Liver (tissue), 9 donors: ENCODE results near the gene CYLD. TPM values are rescaled to one million over a fixed set of nuclear protein-coding genes. Genes with fewer than 3 reads are reported as not detected.

Experiments
- DNase-seq: peaks from one replicate; pipeline ENCODE4 v3.0.0-alpha.2; 2017; ENCODE audit warnings: low spot score
- H3K27ac ChIP-seq, 2 donors: one replicate each; pipeline ENCODE4 v1.7.0; 2013; ENCODE audit warnings: inconsistent platforms in 2 of 2, low read length in 2 of 2, control low read depth in 1 of 2, low read depth in 1 of 2, mild to moderate bottlenecking in 1 of 2
- H3K27me3 ChIP-seq, 4 donors: one replicate each; pipeline versions ENCODE4 v1.6.1 to v1.7.0; 2013; ENCODE audit warnings: low read length in 3 of 4, inconsistent platforms in 1 of 4, mild to moderate bottlenecking in 1 of 4, moderate library complexity in 1 of 4; ENCODE audit not compliant: control insufficient read depth in 4 of 4, insufficient read depth in 4 of 4
- H3K36me3 ChIP-seq, 4 donors: one replicate each; pipeline versions ENCODE4 v1.6.1 to v1.7.0; 2013; ENCODE audit warnings: low read length in 3 of 4, mild to moderate bottlenecking in 3 of 4, low read depth in 1 of 4, moderate library complexity in 1 of 4; ENCODE audit not compliant: control insufficient read depth in 4 of 4, insufficient read depth in 3 of 4
- H3K4me1 ChIP-seq, 4 donors: one replicate each; pipeline versions ENCODE4 v1.6.1 to v1.7.0; 2013; ENCODE audit warnings: low read length in 3 of 4, mild to moderate bottlenecking in 3 of 4, moderate library complexity in 1 of 4; ENCODE audit not compliant: control insufficient read depth in 4 of 4, insufficient read depth in 4 of 4
- H3K4me3 ChIP-seq, 3 donors: one replicate each; pipeline versions ENCODE4 v1.6.1 to v1.7.0; 2013; ENCODE audit warnings: low read length in 3 of 3, control low read depth in 1 of 3, low read depth in 1 of 3, mild to moderate bottlenecking in 1 of 3
- H3K9ac ChIP-seq, 2 donors: one replicate each; pipeline ENCODE4 v1.7.0; 2013; ENCODE audit warnings: low read length in 2 of 2, mild to moderate bottlenecking in 2 of 2, moderate library complexity in 2 of 2, control low read depth in 1 of 2, low read depth in 1 of 2
- H3K9me3 ChIP-seq, 4 donors: one replicate each; pipeline versions ENCODE4 v1.6.1 to v1.7.0; 2013; ENCODE audit warnings: low read length in 3 of 4; ENCODE audit not compliant: control insufficient read depth in 4 of 4
- EGR1 ChIP-seq, 2 donors: IDR thresholded peaks; 2 replicates each; pipeline ENCODE4 v1.6.1; 2016 to 2018; ENCODE audit warnings: antibody characterized with exemption in 2 of 2, low read depth in 2 of 2
- FOXA1 ChIP-seq: IDR thresholded peaks from 2 replicates; pipeline ENCODE4 v1.6.1; 2016; ENCODE audit warnings: antibody characterized with exemption
- HNF4A ChIP-seq, 2 donors: conservative IDR thresholded peaks; 2 replicates each; pipeline ENCODE4 v1.6.1; 2016; ENCODE audit warnings: antibody characterized with exemption in 2 of 2, mild to moderate bottlenecking in 2 of 2
- HNF4G ChIP-seq: IDR thresholded peaks from 2 replicates; pipeline ENCODE4 v1.6.1; 2016; ENCODE audit warnings: antibody characterized with exemption
- JUND ChIP-seq, 2 donors: IDR thresholded peaks; 2 replicates each; pipeline ENCODE4 v1.6.1; 2016; ENCODE audit warnings: antibody characterized with exemption in 2 of 2
- NR2F2 ChIP-seq: IDR thresholded peaks from 2 replicates; pipeline ENCODE4 v1.6.1; 2016; ENCODE audit warnings: antibody characterized with exemption
- RAD21 ChIP-seq, 2 donors: IDR thresholded peaks; 2 replicates each; pipeline ENCODE4 v1.6.1; 2016; ENCODE audit warnings: antibody characterized with exemption in 2 of 2, mild to moderate bottlenecking in 2 of 2
- RXRA ChIP-seq, 2 donors: IDR thresholded peaks; 2 replicates each; pipeline ENCODE4 v1.6.1; 2017 to 2018; ENCODE audit warnings: antibody characterized with exemption in 2 of 2, mild to moderate bottlenecking in 1 of 2
- SP1 ChIP-seq: IDR thresholded peaks from 2 replicates; pipeline ENCODE4 v1.6.1; 2018; ENCODE audit warnings: antibody characterized with exemption, mild to moderate bottlenecking
- YY1 ChIP-seq: IDR thresholded peaks from 2 replicates; pipeline ENCODE4 v1.6.1; 2016; ENCODE audit warnings: antibody characterized with exemption, mild to moderate bottlenecking
- WGBS: extraction: QIAGEN DNeasy Blood & Tissue Kit; methylation state at CpG from one replicate; pipeline ENCODE4 v1.1.7; 2013; 5-methylcytosine and 5-hydroxymethylcytosine counted together
- polyA plus RNA-seq, 2 donors: library from polyadenylated mRNA; stranded (reverse) in 1 of 2; unstranded in 1 of 2; fragments of 200-250 nt in 1 of 2; fragments of >200 nt in 1 of 2; fragmentation: Nextera tagmentation in 1 of 2; extraction: Ambion mirVana in 1 of 2; gene quantifications; one replicate each; pipeline versions ENCODE4 v1.2.1 to v1.2.3, GENCODE V29; 2013 to 2015
- total RNA-seq, 2 donors: library from RNA; depleted of rRNA; stranded (reverse); fragments of >200 nt; gene quantifications; one replicate each; pipeline ENCODE4 v1.2.3, GENCODE V29; 2014
- TF ChIP-seq, protein P1 (sequence below): IDR thresholded peaks from 2 replicates; pipeline ENCODE4 v1.6.1; 2016; ENCODE audit warnings: antibody characterized with exemption
- TF ChIP-seq, protein P2 (sequence below): IDR thresholded peaks from 2 replicates; pipeline ENCODE4 v1.6.1; 2016; ENCODE audit warnings: antibody characterized with exemption
- TF ChIP-seq, protein P3 (sequence below): IDR thresholded peaks from 2 replicates; pipeline ENCODE4 v1.6.1; 2016; ENCODE audit warnings: antibody characterized with exemption
- TF ChIP-seq, protein P4 (sequence below): fragments of 150-350 bp; IDR thresholded peaks from 2 replicates; pipeline ENCODE4 v1.5.1; 2017; ENCODE audit warnings: improper control_type of control experiment, low read depth, low read length; ENCODE audit not compliant: missing input control
- TF ChIP-seq, protein P5 (sequence below): IDR thresholded peaks from 2 replicates; pipeline ENCODE4 v1.6.1; 2016; ENCODE audit warnings: antibody characterized with exemption, mild to moderate bottlenecking
- donor health status: healthy.
- donor health status: healthy.
- donor health status: healthy.
- donor health status: healthy.
- donor health status: healthy.

The CYLD gene
- total and polyA plus RNA-seq, 4 donors, result 8.2 to 42.7 (median 13.8) TPM

DNA sequence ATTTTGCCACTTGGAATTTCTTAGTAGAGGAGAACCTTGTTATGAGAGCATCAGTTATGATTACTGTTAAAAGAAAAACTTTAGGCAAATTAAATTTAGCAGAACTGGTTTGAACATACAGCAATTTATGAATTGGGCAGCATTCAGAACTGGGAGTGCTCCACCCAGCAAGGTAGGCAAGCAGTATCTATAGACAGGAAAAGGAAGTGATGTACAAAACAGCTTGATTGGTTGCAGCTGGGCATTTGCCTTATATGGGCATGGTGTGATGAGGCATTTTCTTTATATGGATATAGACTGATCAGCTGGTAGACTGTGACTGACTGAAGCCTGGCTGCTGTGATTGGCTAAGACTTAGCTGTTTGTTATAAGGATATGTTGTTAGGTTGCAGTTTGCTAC is 17.6 kb upstream of the CYLD start:
- Histone ChIP-seq H3K9ac (no peak overlapping the region), H3K27ac (no peak overlapping the region), H3K4me1 (no peaks in the 10 kb centered on the region), H3K4me3 (no peak overlapping the region), H3K9me3 (no peaks in the 10 kb centered on the region), H3K36me3 (peaks cover 0 to 2% (median 0%) of the 10 kb centered on the region in 4 donors), H3K27me3 (no peaks in the 10 kb centered on the region)
- DNase-seq, result no peak
- TF ChIP-seq HNF4G, result no peak
- TF ChIP-seq, protein P1, sequence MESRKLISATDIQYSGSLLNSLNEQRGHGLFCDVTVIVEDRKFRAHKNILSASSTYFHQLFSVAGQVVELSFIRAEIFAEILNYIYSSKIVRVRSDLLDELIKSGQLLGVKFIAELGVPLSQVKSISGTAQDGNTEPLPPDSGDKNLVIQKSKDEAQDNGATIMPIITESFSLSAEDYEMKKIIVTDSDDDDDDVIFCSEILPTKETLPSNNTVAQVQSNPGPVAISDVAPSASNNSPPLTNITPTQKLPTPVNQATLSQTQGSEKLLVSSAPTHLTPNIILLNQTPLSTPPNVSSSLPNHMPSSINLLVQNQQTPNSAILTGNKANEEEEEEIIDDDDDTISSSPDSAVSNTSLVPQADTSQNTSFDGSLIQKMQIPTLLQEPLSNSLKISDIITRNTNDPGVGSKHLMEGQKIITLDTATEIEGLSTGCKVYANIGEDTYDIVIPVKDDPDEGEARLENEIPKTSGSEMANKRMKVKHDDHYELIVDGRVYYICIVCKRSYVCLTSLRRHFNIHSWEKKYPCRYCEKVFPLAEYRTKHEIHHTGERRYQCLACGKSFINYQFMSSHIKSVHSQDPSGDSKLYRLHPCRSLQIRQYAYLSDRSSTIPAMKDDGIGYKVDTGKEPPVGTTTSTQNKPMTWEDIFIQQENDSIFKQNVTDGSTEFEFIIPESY, result no peak
- TF ChIP-seq NR2F2, result no peak
- TF ChIP-seq, protein P2, sequence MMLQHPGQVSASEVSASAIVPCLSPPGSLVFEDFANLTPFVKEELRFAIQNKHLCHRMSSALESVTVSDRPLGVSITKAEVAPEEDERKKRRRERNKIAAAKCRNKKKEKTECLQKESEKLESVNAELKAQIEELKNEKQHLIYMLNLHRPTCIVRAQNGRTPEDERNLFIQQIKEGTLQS, result no peak
- TF ChIP-seq FOXA1, result no peak
- TF ChIP-seq RXRA (IDR thresholded peaks at IDR 0.05), result no peak
- TF ChIP-seq YY1, result no peak
- no peak for TF ChIP-seq JUND (IDR thresholded peaks at IDR 0.05)
- TF ChIP-seq HNF4A (conservative IDR thresholded peaks at IDR 0.05), result no peak

DNA sequence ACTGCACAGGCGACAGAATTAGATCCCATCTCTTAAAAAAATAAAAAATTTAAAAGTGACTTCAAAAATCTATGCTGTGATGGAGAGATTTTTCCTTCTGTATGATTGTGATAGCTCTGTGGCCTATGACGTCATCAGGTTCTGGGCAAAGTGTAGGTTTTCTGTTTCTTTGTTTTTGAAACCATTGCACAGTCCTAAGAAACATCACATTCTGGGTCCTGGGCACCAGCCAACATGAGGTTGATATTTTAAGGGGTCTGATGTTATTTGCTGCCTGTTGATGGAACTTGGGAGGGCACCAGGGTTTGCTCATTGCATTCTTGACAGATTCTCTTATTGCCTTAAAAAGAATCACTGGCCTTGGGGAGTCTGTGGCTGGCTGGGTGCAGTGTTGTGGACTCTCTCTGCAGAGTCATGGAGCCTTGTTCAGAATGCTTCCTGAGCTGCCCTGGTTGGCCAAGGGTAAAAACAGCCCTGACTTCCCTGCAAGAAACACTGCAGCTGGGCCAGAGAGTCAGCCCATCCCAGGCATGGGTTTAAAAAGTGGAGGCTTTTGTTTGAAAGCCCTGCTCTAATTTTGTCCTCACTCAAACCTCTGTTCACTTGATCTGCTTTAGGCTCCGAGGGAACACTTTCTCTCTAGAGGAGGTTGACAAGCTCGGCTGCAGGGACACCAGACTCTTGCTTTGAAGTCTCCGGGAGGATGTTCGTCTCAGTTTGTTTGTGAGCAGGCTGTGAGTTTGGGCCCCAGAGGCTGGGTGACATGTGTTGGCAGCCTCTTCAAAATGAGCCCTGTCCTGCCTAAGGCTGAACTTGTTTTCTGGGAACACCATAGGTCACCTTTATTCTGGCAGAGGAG is 10.5 kb upstream of the CYLD start:
- no peaks in the 10 kb centered on the region for H3K27me3 ChIP-seq
- no peak overlapping the region for H3K4me3 ChIP-seq
- WGBS, result 85% methylated on average over 6 of the region's 6 CpGs
- no peak overlapping the region for H3K9ac ChIP-seq
- DNase-seq, result no peak
- peaks cover 0 to 5% (median 0%) of the 10 kb centered on the region in 4 donors for H3K36me3 ChIP-seq
- H3K27ac ChIP-seq, result no peak overlapping the region
- H3K9me3 ChIP-seq, result no peaks in the 10 kb centered on the region
- TF ChIP-seq RXRA (IDR thresholded peaks at IDR 0.05) (no peak), EGR1 (IDR thresholded peaks at IDR 0.05; ENCODE audit: low read depth in 2 of 2) (no peak)
- no peaks in the 10 kb centered on the region for H3K4me1 ChIP-seq

DNA sequence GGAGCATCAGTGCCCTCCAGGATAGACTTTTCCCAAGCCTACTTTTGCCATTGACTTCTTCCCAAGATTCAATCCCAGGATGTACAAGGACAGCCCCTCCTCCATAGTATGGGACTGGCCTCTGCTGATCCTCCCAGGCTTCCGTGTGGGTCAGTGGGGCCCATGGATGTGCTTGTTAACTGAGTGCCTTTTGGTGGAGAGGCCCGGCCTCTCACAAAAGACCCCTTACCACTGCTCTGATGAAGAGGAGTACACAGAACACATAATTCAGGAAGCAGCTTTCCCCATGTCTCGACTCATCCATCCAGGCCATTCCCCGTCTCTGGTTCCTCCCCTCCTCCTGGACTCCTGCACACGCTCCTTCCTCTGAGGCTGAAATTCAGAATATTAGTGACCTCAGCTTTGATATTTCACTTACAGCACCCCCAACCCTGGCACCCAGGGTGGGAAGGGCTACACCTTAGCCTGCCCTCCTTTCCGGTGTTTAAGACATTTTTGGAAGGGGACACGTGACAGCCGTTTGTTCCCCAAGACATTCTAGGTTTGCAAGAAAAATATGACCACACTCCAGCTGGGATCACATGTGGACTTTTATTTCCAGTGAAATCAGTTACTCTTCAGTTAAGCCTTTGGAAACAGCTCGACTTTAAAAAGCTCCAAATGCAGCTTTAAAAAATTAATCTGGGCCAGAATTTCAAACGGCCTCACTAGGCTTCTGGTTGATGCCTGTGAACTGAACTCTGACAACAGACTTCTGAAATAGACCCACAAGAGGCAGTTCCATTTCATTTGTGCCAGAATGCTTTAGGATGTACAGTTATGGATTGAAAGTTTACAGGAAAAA is 9.7 kb upstream of the CYLD start:
- 85% methylated on average over 10 of the region's 10 CpGs for WGBS
- Histone ChIP-seq H3K27ac (no peak overlapping the region), H3K36me3 (peaks cover 0 to 5% (median 0%) of the 10 kb centered on the region in 4 donors), H3K4me1 (no peaks in the 10 kb centered on the region), H3K9me3 (no peaks in the 10 kb centered on the region), H3K9ac (no peak overlapping the region), H3K4me3 (no peak overlapping the region), H3K27me3 (no peaks in the 10 kb centered on the region)
- no peak for DNase-seq
- TF ChIP-seq NR2F2 (no peak), HNF4A (conservative IDR thresholded peaks at IDR 0.05) (no peak), RXRA (IDR thresholded peaks at IDR 0.05) (no peak), FOXA1 (no peak), SP1 (no peak), RAD21 (IDR thresholded peaks at IDR 0.05) (no peak), YY1 (no peak)
- TF ChIP-seq, protein P1, result no peak
- TF ChIP-seq, protein P3, sequence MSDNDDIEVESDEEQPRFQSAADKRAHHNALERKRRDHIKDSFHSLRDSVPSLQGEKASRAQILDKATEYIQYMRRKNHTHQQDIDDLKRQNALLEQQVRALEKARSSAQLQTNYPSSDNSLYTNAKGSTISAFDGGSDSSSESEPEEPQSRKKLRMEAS, result no peak
- TF ChIP-seq, protein P4, sequence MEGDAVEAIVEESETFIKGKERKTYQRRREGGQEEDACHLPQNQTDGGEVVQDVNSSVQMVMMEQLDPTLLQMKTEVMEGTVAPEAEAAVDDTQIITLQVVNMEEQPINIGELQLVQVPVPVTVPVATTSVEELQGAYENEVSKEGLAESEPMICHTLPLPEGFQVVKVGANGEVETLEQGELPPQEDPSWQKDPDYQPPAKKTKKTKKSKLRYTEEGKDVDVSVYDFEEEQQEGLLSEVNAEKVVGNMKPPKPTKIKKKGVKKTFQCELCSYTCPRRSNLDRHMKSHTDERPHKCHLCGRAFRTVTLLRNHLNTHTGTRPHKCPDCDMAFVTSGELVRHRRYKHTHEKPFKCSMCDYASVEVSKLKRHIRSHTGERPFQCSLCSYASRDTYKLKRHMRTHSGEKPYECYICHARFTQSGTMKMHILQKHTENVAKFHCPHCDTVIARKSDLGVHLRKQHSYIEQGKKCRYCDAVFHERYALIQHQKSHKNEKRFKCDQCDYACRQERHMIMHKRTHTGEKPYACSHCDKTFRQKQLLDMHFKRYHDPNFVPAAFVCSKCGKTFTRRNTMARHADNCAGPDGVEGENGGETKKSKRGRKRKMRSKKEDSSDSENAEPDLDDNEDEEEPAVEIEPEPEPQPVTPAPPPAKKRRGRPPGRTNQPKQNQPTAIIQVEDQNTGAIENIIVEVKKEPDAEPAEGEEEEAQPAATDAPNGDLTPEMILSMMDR, result no peak
- TF ChIP-seq, protein P5, sequence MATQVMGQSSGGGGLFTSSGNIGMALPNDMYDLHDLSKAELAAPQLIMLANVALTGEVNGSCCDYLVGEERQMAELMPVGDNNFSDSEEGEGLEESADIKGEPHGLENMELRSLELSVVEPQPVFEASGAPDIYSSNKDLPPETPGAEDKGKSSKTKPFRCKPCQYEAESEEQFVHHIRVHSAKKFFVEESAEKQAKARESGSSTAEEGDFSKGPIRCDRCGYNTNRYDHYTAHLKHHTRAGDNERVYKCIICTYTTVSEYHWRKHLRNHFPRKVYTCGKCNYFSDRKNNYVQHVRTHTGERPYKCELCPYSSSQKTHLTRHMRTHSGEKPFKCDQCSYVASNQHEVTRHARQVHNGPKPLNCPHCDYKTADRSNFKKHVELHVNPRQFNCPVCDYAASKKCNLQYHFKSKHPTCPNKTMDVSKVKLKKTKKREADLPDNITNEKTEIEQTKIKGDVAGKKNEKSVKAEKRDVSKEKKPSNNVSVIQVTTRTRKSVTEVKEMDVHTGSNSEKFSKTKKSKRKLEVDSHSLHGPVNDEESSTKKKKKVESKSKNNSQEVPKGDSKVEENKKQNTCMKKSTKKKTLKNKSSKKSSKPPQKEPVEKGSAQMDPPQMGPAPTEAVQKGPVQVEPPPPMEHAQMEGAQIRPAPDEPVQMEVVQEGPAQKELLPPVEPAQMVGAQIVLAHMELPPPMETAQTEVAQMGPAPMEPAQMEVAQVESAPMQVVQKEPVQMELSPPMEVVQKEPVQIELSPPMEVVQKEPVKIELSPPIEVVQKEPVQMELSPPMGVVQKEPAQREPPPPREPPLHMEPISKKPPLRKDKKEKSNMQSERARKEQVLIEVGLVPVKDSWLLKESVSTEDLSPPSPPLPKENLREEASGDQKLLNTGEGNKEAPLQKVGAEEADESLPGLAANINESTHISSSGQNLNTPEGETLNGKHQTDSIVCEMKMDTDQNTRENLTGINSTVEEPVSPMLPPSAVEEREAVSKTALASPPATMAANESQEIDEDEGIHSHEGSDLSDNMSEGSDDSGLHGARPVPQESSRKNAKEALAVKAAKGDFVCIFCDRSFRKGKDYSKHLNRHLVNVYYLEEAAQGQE, result no peak
